Hepatic stellate cell (primary cell): ENCODE measurements around the gene UNC13B.
"Not testable (repeated sequence)": the region's sequence is repeated elsewhere in the genome, so short reads cannot be mapped to it uniquely, and the experiment has no call there.

Experiments used
- DNase-seq: peaks from one replicate; pipeline ENCODE4 v3.0.0; 2011; ENCODE audit warnings: low spot score

Gene UNC13B

DNA sequence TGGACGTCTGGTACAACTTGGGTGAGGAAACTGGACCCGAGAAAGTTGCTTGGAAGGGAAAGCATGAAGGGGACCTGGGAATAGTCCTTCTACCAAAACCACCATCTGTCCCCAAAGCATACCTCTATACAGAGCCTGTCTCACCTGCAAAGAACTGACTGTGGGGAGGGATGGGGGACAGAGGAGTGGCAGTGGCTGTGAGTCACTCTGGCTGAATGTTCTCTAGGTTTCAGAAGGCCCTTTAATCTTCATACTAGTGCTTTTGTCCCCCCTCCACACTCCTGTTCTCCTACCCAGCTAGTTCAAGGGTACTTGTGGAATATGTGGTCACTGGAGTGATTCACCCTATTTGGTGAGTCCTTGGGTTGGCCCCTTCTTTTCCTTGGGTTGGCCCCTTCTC is 218.8 kb downstream of the UNC13B start:
- DNase-seq = no peak

GRCh38 chr9:35385042-35385441 is 223.2 kb downstream of the UNC13B start:
- DNase-seq = peak; percentile 50

- DNase-seq = no peak
Measured at GRCh38 chr9:35395076-35395705, 233.4 kb downstream of the UNC13B start.

DNA sequence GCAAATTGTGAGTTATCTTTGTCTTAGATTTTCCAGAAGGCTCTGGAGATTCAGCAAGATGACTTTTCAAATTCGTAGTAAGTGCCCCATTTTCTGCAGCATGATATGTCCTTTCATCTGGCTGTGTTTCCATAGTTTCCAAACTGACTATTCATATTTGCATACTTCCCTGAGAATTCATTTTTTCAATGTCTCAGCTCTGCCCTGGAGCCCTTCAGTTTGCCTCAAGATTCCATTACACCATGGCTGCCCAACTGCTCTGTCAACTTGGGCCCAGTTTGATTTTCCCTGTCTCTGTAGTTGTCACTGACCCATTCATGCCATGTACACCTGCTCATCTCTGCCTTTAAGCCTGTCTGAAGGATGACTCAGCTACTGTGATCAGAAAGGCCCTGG is 233.9 kb downstream of the UNC13B start:
- DNase-seq = no peak

DNA sequence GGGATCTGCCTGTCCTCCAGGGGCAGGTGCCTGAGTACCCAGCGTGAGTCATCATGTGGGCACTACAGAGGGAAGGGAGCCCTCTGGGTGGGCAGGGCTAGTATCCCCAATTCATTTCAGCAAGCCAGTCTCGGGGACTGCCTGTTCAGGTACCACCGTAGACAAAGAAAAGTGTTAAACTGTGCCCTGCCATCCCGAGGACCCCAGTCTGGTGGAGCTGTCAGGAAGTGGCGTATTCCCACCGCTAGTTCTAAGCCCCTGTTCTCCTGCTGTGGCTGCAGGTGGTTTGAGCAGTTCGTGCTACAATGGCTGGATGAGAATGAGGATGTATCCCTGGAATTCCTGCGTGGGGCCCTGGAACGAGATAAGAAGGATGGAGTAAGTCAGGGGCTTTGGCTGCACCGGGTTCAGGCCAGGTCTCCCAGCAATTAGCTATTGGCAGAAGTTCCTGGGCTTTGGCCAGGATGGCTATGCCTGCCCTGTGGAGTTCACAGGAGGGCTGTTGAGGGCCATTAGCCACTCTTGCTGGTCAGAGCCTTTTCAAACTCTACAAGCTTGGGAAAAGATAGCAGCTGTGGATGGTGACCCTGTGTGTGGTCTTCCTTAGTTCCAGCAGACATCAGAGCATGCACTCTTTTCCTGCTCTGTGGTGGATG is 234.9 kb downstream of the UNC13B start:
- DNase-seq = no peak

DNA sequence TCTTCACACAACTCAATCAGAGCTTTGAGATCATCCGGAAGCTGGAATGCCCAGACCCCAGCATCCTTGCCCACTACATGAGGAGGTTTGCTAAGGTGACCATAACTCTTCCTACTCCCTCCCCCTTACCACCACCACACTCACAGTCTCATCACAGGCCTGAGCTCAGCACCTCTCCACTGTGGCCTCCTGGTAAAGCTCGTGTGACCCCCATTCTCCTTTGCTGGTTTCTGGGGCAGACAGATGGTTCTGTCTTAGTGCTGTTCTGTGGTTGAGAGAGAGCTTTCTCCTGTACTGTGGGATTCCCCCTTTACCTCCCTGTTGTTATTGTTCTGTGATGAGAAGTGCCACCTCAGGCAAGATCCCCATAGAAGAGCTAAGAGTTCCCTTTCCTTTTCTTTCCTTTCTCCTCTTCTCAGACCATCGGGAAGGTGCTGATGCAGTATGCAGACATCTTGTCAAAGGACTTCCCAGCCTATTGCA is 235.4 kb downstream of the UNC13B start:
- no peak for DNase-seq

GRCh38 chr9:35397923-35398322 is 236.1 kb downstream of the UNC13B start:
- DNase-seq = no peak

GRCh38 chr9:35398651-35399335 is 237.0 kb downstream of the UNC13B start:
- DNase-seq = no peak

- no peak for DNase-seq
Measured at GRCh38 chr9:35404865-35405264, 243.1 kb downstream of the UNC13B start.

DNA sequence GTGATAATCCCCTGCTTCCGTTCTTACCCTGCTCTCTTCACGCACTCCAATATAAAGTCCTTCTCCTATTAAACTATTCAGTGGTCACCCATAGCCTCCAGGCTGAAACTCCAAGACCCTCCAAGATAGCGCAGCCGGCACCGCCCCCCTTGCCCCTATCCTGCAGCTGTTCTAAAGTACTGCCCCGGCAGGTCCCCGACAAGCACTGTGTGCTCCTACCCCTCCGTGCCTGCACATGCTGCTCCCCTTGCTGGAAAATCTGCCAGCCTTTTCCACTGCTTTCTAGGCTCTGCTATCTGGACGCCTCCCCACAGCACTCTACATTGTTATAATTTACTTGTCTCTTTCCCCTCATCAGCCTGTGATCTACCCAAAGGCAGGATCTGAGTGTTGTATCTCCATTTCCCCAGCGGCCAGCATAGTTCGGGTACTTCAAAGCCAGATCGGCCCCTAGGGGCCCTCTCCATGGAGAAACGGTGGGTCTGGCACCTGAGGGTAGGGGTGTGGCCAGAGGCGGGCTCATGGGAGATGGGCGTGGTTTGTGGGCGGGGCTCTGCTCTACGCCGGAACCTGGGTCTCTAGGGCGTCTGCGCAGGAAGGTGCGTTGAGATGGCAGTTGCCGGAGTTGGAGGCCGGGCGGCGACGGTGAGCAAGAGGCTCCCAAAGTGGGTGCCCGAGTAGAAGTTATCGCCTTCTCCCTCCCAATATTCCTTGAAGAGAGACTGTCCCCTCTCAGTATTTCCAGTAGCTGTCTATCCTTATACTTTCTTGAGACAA is 244.6 kb downstream of the UNC13B start:
- no peak for DNase-seq

- no peak for DNase-seq
Measured at GRCh38 chr9:35407846-35408245, 246.0 kb downstream of the UNC13B start.

DNA sequence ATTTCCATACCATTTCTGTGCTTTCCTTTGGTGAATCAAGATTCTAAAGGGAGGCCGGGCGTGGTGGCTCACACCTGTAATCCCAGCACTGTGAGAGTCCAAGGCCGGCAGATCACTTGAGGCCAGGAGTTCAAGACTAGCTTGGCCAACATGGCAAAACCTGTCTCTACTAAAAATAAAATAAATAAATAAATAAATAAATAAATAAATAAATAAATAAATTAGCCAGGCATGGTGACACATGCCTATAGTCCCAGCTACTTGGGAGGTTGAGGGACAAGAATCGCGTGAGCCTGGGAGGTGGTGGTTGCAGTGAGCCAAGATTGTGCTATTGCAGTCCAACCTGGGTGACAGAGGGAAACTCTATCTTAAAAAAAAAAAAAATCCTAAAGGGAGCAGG is 247.6 kb downstream of the UNC13B start:
- DNase-seq = not testable (repeated sequence)

GRCh38 chr9:35414889-35415288 is 253.1 kb downstream of the UNC13B start:
- no peak for DNase-seq

DNA sequence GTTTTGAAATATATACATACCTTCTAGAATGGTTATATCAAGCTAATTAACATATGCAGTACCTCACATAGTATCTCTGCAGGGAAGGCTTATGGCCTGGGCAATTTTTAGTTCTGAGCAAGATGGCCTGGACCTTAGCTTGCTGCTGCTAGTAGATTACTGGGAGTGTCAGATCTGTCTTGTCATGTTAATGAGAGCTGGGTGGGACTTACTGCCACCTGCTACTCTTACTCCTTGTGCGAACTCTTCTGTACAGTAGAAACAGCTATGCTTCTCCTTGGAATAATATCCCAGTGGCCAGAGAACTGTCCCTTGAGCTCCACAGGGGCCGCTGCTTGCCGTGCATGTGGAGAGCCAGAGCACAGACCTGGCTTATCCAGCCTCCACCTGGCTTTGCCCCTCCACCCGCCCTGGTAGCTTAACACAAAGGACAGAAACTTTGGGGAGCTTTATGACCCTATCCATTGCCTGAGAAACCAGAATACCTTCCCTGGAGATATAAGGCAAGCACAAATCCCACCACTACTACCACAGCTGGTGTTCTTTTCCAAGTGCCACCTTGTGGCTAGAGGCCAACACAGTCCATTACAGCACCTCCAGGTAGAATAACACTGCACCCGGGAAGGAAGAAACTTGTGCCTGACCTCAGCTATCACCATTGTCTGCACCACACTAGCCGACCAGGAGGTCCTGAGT is 253.7 kb downstream of the UNC13B start:
- no peak for DNase-seq

DNA sequence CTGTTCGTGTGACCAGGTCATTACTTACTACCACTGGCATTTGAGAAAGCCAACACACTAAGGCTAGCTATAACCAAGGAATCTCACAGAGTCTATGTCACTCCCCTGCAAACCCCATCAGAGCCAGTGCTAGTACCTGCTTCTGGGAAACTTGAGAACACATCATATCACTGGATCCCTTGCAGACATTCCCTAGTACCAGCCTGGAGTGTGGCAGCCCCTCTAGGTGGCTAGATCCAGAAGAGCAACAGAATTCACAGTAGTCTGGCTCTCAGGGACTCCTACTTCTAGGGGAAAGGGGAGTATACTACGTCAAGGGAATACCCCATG is 254.3 kb downstream of the UNC13B start:
- DNase-seq = no peak

DNA sequence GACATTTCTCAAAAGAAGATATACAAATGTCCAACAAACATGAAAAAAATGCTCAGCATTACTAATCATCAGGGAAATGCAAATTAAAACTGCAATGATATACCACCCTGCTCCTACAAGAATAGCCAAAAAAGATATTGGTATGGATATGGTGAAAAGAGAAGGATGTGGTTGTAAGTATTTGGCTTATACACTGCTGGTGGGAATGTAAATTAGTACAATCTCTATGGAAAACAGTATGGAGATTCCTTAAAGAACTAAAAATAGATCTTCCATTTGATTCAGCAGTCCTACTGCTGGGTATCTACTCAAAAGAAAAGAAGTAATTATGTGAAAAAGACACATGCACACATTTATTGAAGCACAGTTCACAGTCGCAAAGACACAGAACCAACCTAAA is 260.5 kb downstream of the UNC13B start:
- no peak for DNase-seq

DNA sequence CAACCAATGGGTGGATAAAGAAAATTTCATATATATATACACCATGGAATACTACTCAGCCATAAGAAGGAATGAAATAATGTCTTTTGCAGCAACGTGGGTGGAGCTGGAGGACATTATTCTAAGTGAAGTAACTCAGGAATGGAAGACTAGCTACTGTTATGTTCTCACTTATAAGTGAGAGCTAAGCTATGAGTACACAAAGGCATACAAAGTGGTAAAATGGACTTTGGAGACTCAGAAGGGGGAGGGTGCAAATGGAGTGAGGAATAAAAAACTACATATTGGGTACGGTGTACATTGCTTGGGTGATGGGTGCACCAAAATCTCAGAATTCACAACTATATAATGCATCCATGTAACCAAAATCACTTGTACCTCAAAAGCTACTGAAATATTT is 260.9 kb downstream of the UNC13B start:
- DNase-seq = no peak

GRCh38 chr9:35423499-35423898 is 261.7 kb downstream of the UNC13B start:
- no peak for DNase-seq

- no peak for DNase-seq
Measured at GRCh38 chr9:35424356-35425352, 262.8 kb downstream of the UNC13B start.

DNA sequence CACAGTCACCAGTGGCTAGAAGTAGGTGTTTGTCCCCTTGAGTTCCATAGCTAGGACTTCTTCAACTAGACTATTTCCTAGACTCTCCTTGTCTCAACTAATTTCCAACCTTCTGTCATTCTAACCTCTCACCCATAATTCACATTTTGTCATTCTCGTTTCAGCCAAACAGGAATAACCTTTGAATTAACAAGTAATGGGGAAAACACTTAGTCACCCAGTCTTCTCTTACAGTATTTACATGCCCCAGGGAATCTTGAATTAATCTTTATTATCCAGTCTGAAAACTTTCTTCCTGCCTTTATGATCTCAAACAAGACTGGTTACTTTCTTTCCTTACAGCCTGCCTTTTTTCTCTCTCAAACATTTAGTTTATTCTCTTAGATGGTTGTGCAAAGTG is 264.8 kb downstream of the UNC13B start:
- no peak for DNase-seq

DNA sequence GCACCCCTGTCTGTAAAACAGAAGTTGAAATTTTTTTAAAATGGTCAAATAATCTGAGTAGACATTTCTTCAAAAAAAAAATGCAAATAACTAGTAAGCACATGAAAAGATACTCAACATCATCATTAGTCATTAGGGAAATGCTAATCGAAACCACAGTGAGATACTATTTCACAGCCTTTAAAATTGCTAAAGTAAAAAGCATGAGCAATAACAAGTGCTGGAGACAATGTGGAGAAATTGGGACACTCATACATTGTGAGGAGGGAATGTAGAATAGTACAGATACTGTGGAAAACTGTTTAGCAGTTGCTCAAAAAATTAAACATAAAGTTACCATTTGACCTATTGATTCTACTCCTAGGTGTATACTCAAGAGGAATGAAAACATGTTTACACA is 269.7 kb downstream of the UNC13B start:
- no peak for DNase-seq
